ENCODE measurements around the gene FBXO36. TPM values are rescaled to one million over a fixed set of nuclear protein-coding genes. Genes with fewer than 3 reads are reported as not detected.

FBXO36 gene
- total and polyA plus RNA-seq, 2 donors (not counting 3 experiments of a cell fraction or from before 2014, with no cell fraction given) = 0.53 to 1.2 TPM

DNA sequence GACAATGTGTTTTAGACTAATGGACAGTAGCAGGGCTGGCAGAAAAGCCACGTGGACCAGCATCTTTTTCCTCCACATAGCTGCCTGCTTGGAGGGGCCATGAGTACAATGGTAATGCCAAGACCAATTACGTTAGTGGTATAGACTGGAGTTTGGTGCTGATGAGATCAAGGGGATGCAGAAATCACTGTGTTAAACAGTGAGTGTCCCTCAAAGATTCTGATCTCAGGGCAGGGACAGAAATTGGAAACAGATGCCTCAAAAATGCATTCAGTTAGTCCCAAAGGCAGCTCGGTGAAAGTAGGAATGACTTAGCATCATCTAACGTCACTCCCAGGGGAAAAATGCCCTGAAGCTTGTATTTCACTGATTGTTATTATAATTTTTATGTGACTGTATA is 74.0 kb downstream of the FBXO36 start:
- FAIRE-seq = no peak
- Histone ChIP-seq H3K9me1 (replicated peaks; ENCODE audit: control insufficient read depth, extremely low read depth, insufficient read depth, low read length) (peaks cover 2% of the 10 kb centered on the region), H3K4me2 (ENCODE audit: insufficient read depth, low read length) (no peak overlapping the region), H3K9me3 (replicated peaks; ENCODE audit: control insufficient read depth, insufficient read depth, low read length) (no peaks in the 10 kb centered on the region), H3K4me1 (ENCODE audit: control insufficient read depth, extremely low read depth, insufficient read depth, low read length) (no peaks in the 10 kb centered on the region), H3K9ac (replicated peaks; ENCODE audit: extremely low read depth, insufficient read depth, low read length) (no peak overlapping the region), H3K4me3 (replicated peaks in 1 of 3; ENCODE audit: insufficient read depth in 1 of 3, low read depth in 1 of 3, low read length in 3 of 3) (no peak overlapping the region), H4K20me1 (replicated peaks; ENCODE audit: control insufficient read depth, extremely low read depth, insufficient read depth, low read length) (no peaks in the 10 kb centered on the region), H3K36me3 (ENCODE audit: control insufficient read depth in 2 of 2, extremely low read depth in 1 of 2, insufficient read depth in 2 of 2, low read length in 2 of 2) (no peaks in the 10 kb centered on the region), H2AFZ (ENCODE audit: low read depth, low read length) (no peak overlapping the region), H3K27ac (ENCODE audit: insufficient read depth, low read depth, low read length) (no peak overlapping the region), H3K79me2 (ENCODE audit: control insufficient read depth, insufficient read depth, low read length) (no peaks in the 10 kb centered on the region), H3K27me3 (ENCODE audit: control insufficient read depth in 2 of 2, insufficient read depth in 2 of 2, low read length in 2 of 2) (no peaks in the 10 kb centered on the region)
- DNase-seq (ENCODE audit: low read depth, low spot score) = no peak
- CTCF ChIA-PET = no interaction called here
- dilution Hi-C loops (cut with MboI; ENCODE audit: extremely low pct_ligation_motif_present, low sequenced_read_pairs) = no loop called here
- no TSS peak for BruUV-seq (replicated peaks)
- intact Hi-C loops (cut with micrococcal nuclease) = no loop called here
- TF ChIP-seq POLR2A (IDR thresholded peaks at IDR 0.05; ENCODE audit: low read depth, low read length) = no peak
- TF ChIP-seq, protein P1, sequence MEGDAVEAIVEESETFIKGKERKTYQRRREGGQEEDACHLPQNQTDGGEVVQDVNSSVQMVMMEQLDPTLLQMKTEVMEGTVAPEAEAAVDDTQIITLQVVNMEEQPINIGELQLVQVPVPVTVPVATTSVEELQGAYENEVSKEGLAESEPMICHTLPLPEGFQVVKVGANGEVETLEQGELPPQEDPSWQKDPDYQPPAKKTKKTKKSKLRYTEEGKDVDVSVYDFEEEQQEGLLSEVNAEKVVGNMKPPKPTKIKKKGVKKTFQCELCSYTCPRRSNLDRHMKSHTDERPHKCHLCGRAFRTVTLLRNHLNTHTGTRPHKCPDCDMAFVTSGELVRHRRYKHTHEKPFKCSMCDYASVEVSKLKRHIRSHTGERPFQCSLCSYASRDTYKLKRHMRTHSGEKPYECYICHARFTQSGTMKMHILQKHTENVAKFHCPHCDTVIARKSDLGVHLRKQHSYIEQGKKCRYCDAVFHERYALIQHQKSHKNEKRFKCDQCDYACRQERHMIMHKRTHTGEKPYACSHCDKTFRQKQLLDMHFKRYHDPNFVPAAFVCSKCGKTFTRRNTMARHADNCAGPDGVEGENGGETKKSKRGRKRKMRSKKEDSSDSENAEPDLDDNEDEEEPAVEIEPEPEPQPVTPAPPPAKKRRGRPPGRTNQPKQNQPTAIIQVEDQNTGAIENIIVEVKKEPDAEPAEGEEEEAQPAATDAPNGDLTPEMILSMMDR (IDR thresholded peaks at IDR 0.05; ENCODE audit: extremely low read depth in 1 of 2, insufficient read depth in 1 of 2, low read depth in 1 of 2, low read length in 2 of 2) = no peak
- TF ChIP-seq, protein P2, sequence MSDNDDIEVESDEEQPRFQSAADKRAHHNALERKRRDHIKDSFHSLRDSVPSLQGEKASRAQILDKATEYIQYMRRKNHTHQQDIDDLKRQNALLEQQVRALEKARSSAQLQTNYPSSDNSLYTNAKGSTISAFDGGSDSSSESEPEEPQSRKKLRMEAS (IDR thresholded peaks at IDR 0.05; ENCODE audit: insufficient read depth, insufficient read length) = no peak
- POLR2A ChIA-PET = no interaction called here

DNA sequence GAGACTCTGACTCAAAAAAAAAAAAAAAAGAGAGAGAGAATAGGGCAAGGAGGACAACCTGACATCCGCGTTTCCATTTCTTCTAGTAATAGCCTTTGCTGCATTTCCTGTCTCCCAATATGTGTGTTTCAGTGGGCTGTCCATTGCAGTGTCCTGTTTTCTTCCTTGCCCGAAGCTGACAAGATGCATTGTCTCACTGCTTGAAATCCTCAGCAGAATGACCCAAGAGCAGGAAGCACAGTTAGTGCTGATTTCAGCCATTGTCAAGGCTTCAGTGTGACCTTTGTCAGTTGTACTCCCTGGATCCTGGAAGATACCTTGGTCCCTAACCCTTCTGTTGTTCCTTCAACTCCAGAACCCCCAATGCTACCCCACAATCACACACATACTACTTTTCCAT is 75.3 kb downstream of the FBXO36 start:
- H2AFZ ChIP-seq (ENCODE audit: low read depth, low read length) = no peak overlapping the region
- H3K9me1 ChIP-seq (replicated peaks; ENCODE audit: control insufficient read depth, extremely low read depth, insufficient read depth, low read length) = peaks cover 2% of the 10 kb centered on the region
- H4K20me1 ChIP-seq (replicated peaks; ENCODE audit: control insufficient read depth, extremely low read depth, insufficient read depth, low read length) = no peaks in the 10 kb centered on the region
- H3K27ac ChIP-seq (ENCODE audit: insufficient read depth, low read depth, low read length) = no peak overlapping the region
- TF ChIP-seq FOS (IDR thresholded peaks at IDR 0.05; ENCODE audit: borderline replicate concordance, insufficient read depth, low read length) (no peak), JUN (IDR thresholded peaks at IDR 0.05; ENCODE audit: borderline replicate concordance, insufficient read depth, insufficient read length, low read depth) (no peak), GATA2 (IDR thresholded peaks at IDR 0.05; ENCODE audit: insufficient read depth, insufficient read length, low read depth, low read length) (no peak), POLR2AphosphoS5 (IDR thresholded peaks at IDR 0.05; ENCODE audit: insufficient read depth, low read depth, low read length) (no peak), POLR2A (IDR thresholded peaks at IDR 0.05; ENCODE audit: low read depth, low read length) (no peak), EZH2 (IDR thresholded peaks at IDR 0.05; ENCODE audit: borderline replicate concordance, low read depth, low read length, severe bottlenecking) (no peak), MYC (IDR thresholded peaks at IDR 0.05; ENCODE audit: low read depth, low read length) (no peak)
- TF ChIP-seq, protein P2 (IDR thresholded peaks at IDR 0.05; ENCODE audit: insufficient read depth, insufficient read length) = no peak
- TF ChIP-seq, protein P1 (IDR thresholded peaks at IDR 0.05; ENCODE audit: extremely low read depth in 1 of 2, insufficient read depth in 1 of 2, low read depth in 1 of 2, low read length in 2 of 2) = no peak
- no peak overlapping the region for H3K4me2 ChIP-seq (ENCODE audit: insufficient read depth, low read length)
- no peaks in the 10 kb centered on the region for H3K27me3 ChIP-seq (ENCODE audit: control insufficient read depth in 2 of 2, insufficient read depth in 2 of 2, low read length in 2 of 2)
- H3K4me3 ChIP-seq (replicated peaks in 1 of 3; ENCODE audit: insufficient read depth in 1 of 3, low read depth in 1 of 3, low read length in 3 of 3) = no peak overlapping the region
- no TSS peak for BruUV-seq (replicated peaks)
- intact Hi-C loops (cut with micrococcal nuclease) = no loop called here
- FAIRE-seq = no peak
- no peak overlapping the region for H3K9ac ChIP-seq (replicated peaks; ENCODE audit: extremely low read depth, insufficient read depth, low read length)
- dilution Hi-C loops (cut with MboI; ENCODE audit: extremely low pct_ligation_motif_present, low sequenced_read_pairs) = no loop called here
- no peaks in the 10 kb centered on the region for H3K9me3 ChIP-seq (replicated peaks; ENCODE audit: control insufficient read depth, insufficient read depth, low read length)
- no peaks in the 10 kb centered on the region for H3K4me1 ChIP-seq (ENCODE audit: control insufficient read depth, extremely low read depth, insufficient read depth, low read length)
- no peak for DNase-seq (ENCODE audit: low read depth, low spot score)
- no peaks in the 10 kb centered on the region for H3K36me3 ChIP-seq (ENCODE audit: control insufficient read depth in 2 of 2, extremely low read depth in 1 of 2, insufficient read depth in 2 of 2, low read length in 2 of 2)
- ChIA-PET POLR2A (no interaction called here), CTCF (interaction anchor here (0.6 to 1.2 kb wide), 2 partner anchors 11 to 188 kb away, joined by 4 read pairs; no protein-coding TSS in a partner anchor)
- H3K79me2 ChIP-seq (ENCODE audit: control insufficient read depth, insufficient read depth, low read length) = no peaks in the 10 kb centered on the region
